Measurements from ENCODE around the gene GNRH2. TPM values are rescaled to one million over a fixed set of nuclear protein-coding genes. Genes with fewer than 3 reads are reported as not detected.

GNRH2 gene
- total and polyA plus RNA-seq, 2 of the 8 experiments (the other 6 are each of a cell fraction or from before 2014, with no cell fraction given): 0.09 to 0.82 TPM

DNA sequence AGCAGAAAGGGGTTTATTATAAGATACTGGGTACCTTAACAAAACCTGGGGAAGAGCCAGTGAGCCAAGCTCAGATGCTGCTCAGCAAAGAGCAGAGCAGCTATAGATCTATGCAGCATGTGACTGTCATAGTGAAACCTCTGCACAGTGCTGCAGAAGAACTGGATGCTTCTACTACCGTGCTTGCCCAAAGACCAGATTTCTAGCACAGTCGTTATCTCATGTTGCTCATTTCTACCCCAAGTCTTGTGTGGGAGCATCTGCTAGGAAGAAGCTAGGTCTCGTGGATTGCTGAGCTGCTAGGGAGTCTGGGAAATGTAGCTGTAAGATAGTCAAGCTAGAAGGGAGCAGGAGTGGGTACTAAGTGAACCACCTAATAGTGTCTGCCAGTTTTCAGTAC lies 31.7 kb upstream of the GNRH2 start:
- H3K23ac ChIP-seq (ENCODE audit: insufficient read length): no peak overlapping the region
- H4K8ac ChIP-seq (ENCODE audit: extremely low read depth, insufficient read depth, low read length): no peak overlapping the region
- H3K79me1 ChIP-seq (ENCODE audit: low read depth, low read length): no peaks in the 10 kb centered on the region
- H3K36me3 ChIP-seq (ENCODE audit: control insufficient read depth in 2 of 4, insufficient read depth in 4 of 4, low read length in 3 of 4): peaks cover 0 to 23% (median 9%) of the 10 kb centered on the region in 4 experiments; a peak in 5 of 8 replicates
- H4K91ac ChIP-seq (replicated peaks; ENCODE audit: insufficient read length, low read length): no peak overlapping the region
- H2BK120ac ChIP-seq (replicated peaks; ENCODE audit: low read depth, low read length): no peak overlapping the region
- 91% methylated on average over 3 of the region's 3 CpGs; no CpG with 5 or more reads in 1 of the 2 experiments for WGBS, 2 experiments (ENCODE audit: extremely low coverage in 1 of 2, insufficient coverage in 1 of 2, insufficient read length in 1 of 2, insufficient replicate concordance in 2 of 2, low coverage in 1 of 2, low lambda C conversion rate in 2 of 2, missing lambda C conversion rate in 1 of 2)
- CTCF ChIA-PET (ENCODE audit: partially characterized antibody): interaction anchor here (1.4 kb wide), 1 partner anchor 147 kb away, joined by 5 read pairs; no protein-coding TSS in a partner anchor
- no peak for FAIRE-seq
- no peak overlapping the region for H2BK20ac ChIP-seq (ENCODE audit: low read length)
- no peak overlapping the region for H3K56ac ChIP-seq (replicated peaks; ENCODE audit: insufficient read length, low read depth, low read length)
- no peaks in the 10 kb centered on the region for H3K79me2 ChIP-seq (ENCODE audit: control insufficient read depth in 1 of 2, insufficient read depth in 2 of 2, low read length in 2 of 2)
- no peak overlapping the region for H2BK5ac ChIP-seq (ENCODE audit: low read depth, low read length)
- no peaks in the 10 kb centered on the region for H4K20me1 ChIP-seq (replicated peaks in 1 of 2; ENCODE audit: control insufficient read depth in 1 of 2, insufficient read depth in 2 of 2, low read length in 2 of 2)
- POLR2A ChIA-PET (ENCODE audit: partially characterized antibody): no interaction called here
- H3K9ac ChIP-seq (replicated peaks in 1 of 4; ENCODE audit: extremely low read depth in 1 of 4, low read depth in 3 of 4, low read length in 3 of 4): no peak overlapping the region
- no peaks in the 10 kb centered on the region for H3K27me3 ChIP-seq (replicated peaks in 1 of 4; ENCODE audit: control insufficient read depth in 3 of 4, extremely low read depth in 1 of 4, insufficient read depth in 3 of 4, low read length in 3 of 4)
- no peak overlapping the region for H4K5ac ChIP-seq (ENCODE audit: insufficient read length, low read depth, low read length)
- H2BK12ac ChIP-seq (ENCODE audit: low read depth, low read length): no peak overlapping the region
- H2AK5ac ChIP-seq (ENCODE audit: low read depth, low read length): no peak overlapping the region
- H3K9me3 ChIP-seq (ENCODE audit: insufficient read depth in 2 of 2, low read depth in 1 of 2, low read length in 1 of 2): no peaks in the 10 kb centered on the region
- no peak for TF ChIP-seq ZNF274 (IDR thresholded peaks at IDR 0.05; ENCODE audit: borderline replicate concordance, extremely low read depth, low read length)
- TF ChIP-seq EZH2 (IDR thresholded peaks at IDR 0.05; ENCODE audit: low read depth, low read length, severe bottlenecking): no peak
- TF ChIP-seq, protein P1, sequence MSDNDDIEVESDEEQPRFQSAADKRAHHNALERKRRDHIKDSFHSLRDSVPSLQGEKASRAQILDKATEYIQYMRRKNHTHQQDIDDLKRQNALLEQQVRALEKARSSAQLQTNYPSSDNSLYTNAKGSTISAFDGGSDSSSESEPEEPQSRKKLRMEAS (IDR thresholded peaks at IDR 0.05): no peak
- H2AFZ ChIP-seq (ENCODE audit: low read length): no peak overlapping the region
- no peak overlapping the region for H3K4me3 ChIP-seq (ENCODE audit: extremely low read depth in 1 of 4, insufficient read depth in 2 of 4, low read depth in 3 of 4, low read length in 4 of 4)
- no peak overlapping the region for H3K18ac ChIP-seq (ENCODE audit: extremely low read depth, low read length)
- DNase-seq (ENCODE audit: low read depth in 1 of 2, low spot score in 2 of 2): no peak
- no peak overlapping the region for H2BK15ac ChIP-seq (ENCODE audit: low read length)
- no peak overlapping the region for H3K4ac ChIP-seq (replicated peaks; ENCODE audit: insufficient read length, low read depth, low read length)
- no peak overlapping the region for H3K4me2 ChIP-seq (ENCODE audit: insufficient read depth in 1 of 2, low read depth in 2 of 2, low read length in 2 of 2)
- H3K27ac ChIP-seq (ENCODE audit: low read depth, low read length): no peak overlapping the region
- H3K4me1 ChIP-seq (replicated peaks in 1 of 4; ENCODE audit: control insufficient read depth in 3 of 4, insufficient read depth in 4 of 4, low read length in 3 of 4): no peaks in the 10 kb centered on the region
- H3K14ac ChIP-seq (ENCODE audit: insufficient read length): no peak overlapping the region
- H3K23me2 ChIP-seq (ENCODE audit: low read depth, low read length): peaks cover 1% of the 10 kb centered on the region; the same call in 1 of the 2 replicates

Measured in H1 (cell line).